Erythroblast (primary cell): ENCODE results near the gene BLOC1S3.

Experiments
- GATA1 ChIP-seq: IDR thresholded peaks from 2 replicates; pipeline ENCODE4 v1.6.1; 2011; ENCODE audit warnings: low read depth, mild to moderate bottlenecking, control low read depth, low read length, moderate library complexity
- POLR2A ChIP-seq: IDR thresholded peaks from 2 replicates; pipeline ENCODE4 v1.6.1; 2011; ENCODE audit warnings: mild to moderate bottlenecking, low read length

DNA sequence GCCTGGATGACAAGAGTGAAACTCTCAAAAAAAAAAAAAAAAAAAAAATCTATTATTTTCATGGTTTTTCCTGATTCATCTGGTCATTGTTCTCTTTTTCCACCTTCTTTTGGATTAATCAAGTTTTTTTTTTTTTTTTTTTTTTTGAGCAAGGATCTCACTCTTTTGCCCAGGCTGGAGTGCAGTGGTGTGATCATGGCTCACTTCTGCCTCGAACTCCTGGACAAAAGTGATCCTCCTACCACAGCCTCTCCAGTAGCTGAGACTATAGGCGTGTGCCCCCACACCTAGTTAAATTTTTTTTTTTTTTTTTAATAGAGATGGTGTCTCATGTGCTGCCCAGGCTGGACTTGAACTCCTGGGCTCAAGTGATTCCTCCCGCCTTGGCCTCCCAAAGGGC, 27.7 kb downstream of the BLOC1S3 start:
- TF ChIP-seq POLR2A, result no peak
- no peak for TF ChIP-seq GATA1
